Activated naive CD4-positive, alpha-beta T cell treated with anti-CD3 and anti-CD28 coated beads, Interleukin-2, amount 10 ng/mL, durations not matched to agents 5 hours and 36 hours (primary cell): ENCODE data around the gene PALS1. TPM values are rescaled to one million over a fixed set of nuclear protein-coding genes. Genes with fewer than 3 reads are reported as not detected.

ENCODE experiments used
- total RNA-seq, 2 experiments: library from RNA; stranded (reverse); gene quantifications; one replicate each; pipeline ENCODE4 v1.2.3, GENCODE V29; 2021

Gene PALS1
- total RNA-seq, result 1 to 10 TPM; 7.2 to 7.9 TPM

DNA sequence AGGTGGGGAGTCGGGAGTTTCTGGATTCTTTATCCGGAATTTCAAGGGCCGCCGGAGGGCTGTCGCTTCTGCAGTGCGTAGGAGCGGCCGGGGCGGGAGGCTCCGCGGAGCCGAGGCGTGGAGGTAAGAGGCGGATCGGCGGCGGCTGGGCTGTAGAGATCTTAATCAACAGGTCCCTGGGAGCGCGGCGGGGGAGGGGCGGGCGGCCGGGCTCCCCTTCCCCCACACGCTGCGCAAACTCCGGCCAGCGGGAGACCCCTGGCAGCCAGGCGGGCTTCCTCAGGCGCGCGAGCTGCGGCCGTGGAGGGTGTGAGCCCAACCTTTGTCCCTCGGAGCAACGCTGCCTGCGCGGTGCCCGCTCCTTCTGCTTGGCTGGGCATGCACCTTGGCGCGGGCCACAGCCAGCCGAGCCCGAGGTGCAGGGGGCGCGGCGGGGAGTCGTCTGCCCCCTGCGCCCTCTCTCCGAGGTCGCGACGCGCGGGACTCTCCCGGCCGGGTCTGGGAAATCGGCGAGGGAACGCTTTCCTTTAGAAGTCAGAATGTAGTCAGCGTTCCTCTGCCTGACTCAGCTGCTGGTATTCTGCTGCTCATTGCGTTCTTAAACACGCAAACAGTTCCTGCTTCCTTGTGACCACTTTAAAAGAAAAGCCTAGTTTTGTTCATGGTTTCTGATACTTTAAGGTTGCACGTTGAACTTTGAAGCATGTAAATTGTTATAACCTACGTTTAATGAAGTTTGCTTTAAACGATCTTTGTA is at the start of gene PALS1:
Gene PALS1 (plus strand): TSS at position 25 of the 757 bp plus-strand sequence. CDS start 37,736 bp downstream, outside the sequence.

Other genes starting within 250 kb of the PALS1 start
- gene GARIN2, start 52.0 kb upstream of the PALS1 start, total RNA-seq, result not detected
- 10 to 100 TPM; 38.1 to 42.8 TPM for gene ATP6V1D, start 118.4 kb downstream of the PALS1 start, total RNA-seq
- gene EIF2S1, start 118.9 kb downstream of the PALS1 start, total RNA-seq, result 10 to 100 TPM; 91.2 to 98.6 TPM
- gene PLEK2, start 170.7 kb downstream of the PALS1 start, total RNA-seq, result under 1 TPM; 0.40 to 0.63 TPM
- 10 to 100 TPM; 12.2 to 15.2 TPM for gene TMEM229B, start 247.3 kb downstream of the PALS1 start, total RNA-seq